HG03159 (cell line): ENCODE data around the gene NTRK2.

ENCODE experiments used
- ATAC-seq: cut with Tn5 transposase; IDR thresholded peaks from one replicate; pipeline ENCODE4 v1.9.1; 2021; ENCODE audit warnings: mild to moderate bottlenecking, moderate library complexity; ENCODE audit not compliant: unreplicated experiment

The NTRK2 gene

DNA sequence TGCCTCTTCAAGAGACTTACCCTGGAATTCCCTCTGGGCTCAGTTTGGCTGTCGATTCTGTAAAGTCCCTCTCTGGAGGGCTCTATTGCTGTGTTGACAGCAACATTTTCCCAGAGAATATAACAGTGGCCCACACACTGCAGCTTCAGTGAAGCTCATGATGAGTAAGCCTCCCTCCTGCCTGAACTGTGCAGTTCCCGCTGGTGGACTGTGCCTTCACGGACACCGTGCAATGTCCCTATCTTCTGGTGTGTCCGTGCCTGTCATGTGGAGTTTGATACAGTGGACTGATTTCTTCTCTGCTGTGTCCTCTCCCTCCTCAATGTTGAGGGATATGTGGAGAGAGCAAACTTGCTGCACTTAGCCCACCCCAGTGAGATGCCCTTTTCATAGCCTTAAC is 109.0 kb downstream of the NTRK2 start:
- no peak for ATAC-seq

DNA sequence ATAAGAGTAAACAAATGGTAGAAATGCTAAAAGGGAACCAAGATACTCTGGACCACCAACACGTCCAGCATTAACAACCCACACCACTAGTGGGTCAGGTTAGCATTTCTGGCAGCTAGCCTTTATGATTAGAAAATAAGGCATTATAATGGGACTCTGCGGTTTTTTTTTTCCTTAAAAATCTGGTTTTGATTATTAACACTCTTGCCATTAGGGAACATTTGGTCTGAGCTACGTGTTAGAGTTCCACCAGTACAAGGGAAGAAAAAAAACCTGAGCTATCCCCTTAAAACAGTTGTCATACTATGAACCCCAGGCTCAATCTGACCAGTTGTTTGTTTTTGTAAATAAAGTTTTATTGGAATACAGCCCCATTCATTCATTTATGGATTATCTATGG is 110.4 kb downstream of the NTRK2 start:
- ATAC-seq = no peak

DNA sequence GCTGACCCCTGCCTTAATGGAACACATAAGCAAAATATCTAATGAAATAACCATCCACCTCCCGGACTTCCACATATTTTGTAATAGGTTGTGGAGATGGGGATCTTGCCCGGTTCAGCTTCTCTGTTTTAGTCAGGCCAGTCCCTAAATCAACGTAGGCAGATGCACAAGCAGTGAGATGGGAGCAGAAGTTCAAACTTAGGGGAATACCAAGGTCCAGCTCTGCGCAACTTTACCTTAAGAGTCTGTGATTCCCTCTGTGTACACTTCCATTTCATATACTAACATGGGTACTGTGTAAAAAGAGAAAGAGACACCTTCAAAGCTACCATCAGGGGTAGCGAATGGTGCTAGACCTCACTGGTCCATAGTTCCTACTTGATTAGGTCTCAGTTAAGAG is 110.9 kb downstream of the NTRK2 start:
- no peak for ATAC-seq

DNA sequence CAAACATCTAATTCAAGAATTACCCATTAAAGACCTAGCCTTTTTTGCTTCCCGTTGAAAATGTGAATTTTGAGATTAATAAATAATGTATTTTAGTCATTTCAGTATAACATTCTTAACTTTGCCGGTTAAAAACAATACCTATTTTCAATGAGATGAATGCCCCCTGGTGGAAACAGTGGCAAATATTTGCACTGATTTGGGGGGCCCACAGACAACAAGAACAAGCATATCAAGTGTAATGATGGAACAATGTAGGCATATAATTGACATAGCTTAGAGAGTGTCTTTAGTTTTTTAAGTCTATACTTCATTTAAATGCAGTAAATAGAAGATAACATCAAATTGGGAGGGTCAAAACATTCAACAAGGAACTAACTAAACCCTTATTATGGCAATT is 111.9 kb downstream of the NTRK2 start:
- no peak for ATAC-seq

DNA sequence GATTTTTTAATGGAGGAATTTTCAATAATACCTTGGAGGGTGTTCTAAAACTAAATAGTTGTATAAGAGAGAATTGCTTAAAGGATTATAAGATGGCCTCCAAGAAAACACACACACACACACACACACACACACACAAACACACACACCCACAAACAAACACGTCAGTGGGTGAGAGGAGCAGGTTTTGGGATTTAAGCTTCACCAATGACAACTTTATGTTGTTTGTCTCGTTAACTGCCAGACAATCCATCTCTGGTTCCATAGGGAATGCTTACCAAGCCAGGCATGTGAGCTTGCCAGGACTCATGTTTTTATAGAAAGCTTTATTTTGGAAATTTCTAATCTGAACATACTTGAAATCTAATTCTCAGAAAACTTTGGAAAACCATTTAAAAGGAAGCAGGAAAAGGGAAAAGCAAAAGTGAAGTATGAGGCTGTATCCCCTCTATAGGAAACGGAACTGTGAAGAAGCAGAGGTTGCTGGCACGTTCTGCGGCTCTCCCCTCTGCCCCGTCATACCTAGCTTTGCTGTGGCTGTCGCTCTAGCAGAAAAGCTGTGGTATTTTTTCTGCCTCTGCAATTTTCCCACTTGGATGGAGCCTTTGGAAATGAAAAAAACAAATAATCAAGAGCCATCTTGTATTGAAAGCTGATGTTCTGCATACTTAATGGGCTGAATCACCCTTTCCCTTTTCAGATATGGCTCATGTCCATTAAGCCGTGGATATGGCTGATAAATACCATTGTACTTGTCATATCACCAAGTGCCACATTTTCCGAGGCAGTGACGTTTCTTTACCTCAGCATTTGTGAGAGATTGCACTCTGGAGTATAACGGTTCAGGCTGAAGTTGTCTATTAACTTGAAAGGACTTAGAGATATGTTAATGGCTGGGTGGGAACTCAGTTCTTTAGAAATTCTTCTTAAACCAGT is 112.7 kb downstream of the NTRK2 start:
- ATAC-seq = no peak

DNA sequence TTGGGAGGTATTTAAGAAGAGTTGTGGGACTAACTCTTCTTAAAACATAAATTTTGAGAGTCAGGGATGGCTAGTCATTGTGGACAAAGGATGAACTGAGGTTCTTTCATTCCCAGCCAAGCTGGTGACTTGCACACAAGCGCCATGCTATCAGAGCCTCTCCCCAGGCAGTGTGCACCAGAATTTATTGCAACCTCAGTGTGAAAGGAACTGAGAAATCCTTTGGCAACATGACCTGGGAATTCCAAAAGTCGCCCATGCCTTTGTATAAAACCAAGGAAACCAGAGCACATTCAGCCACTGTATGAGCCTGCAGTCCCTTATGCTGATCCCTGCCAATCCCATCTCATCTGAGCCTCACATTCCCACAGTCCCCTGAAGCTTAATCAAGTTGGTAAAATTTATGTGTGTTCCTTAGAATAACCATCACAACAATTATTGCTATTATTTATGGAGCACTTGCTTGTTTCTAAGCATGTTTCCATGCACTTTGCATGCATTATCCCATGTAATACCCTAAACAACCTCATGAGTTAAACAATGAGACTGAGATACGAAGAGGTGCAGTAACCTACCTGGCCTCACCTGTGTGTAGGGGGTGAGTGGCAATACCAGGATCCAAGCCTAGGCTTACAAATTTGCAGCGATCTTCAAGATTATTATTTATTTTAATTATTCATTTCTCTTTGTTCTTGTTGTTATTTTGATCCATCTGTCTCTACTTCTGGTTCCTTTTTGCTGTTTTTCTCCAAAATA is 116.4 kb downstream of the NTRK2 start:
- no peak for ATAC-seq

DNA sequence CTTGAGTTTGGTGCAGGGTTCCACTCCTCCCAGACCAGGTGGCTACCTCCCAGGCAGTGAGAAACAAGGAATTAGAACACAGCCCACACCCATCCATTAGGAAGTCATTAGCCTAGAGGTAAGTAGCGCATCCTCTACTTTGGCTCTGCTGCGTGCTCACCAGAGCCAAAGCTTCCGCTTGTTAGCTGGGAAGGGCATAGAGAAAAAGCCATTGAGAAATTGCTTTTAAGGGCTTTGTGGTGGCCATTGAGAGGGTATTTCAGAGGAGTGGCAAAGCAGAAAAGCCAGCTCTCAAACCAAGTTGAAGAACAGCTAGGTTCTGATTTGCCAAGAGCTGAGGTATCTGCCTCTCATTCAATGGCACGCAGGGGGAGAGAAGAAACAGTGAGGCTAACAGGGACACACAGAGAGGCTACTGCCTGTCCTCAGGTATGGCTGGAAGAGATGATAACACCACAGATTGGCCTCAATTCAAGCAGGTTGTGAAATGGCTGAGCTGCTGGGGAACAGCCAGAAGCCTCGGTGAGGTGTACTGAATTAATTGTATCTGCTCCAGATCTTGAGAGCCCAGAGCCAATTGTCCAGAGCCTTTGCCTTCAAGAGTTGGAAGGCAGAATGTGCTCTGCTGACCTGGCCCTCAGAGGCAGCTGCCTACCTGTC is 119.4 kb downstream of the NTRK2 start:
- no peak for ATAC-seq

DNA sequence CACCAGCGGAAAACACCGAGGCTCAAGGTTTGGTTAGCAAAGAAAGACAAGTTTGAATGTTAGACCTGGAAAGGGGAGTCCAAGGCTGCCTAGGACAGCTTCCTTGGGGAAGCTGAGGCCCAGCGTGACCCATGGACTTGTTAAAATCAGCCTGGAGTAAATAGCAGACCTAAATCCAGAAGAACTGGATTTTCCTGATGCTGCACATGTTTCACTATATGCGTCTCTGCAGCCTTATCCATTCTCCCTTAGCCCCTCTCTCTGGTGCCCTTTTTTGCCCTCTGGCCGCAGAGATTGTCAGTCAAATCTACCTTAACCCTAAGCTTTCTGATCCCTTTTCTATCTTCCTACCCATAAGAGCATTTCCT is 119.9 kb downstream of the NTRK2 start:
- ATAC-seq = no peak

DNA sequence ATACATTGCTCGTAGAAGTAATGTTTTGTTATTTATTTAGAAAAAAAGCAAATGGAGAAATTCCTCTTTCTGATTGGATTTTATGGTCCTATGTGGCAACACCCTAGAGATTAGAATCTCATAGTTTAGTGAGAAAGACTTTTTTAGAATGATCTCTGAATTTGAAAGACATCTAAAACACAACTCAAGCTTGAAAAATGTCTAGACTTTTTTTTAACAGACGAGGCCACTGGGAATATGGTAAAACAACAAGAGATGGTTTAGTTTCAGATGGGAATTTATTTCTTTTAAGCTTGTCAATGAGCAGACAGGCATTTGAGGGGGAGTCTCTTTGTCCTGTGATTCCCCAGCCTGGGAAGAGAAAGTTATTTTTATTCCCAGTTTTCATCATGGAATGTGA is 122.1 kb downstream of the NTRK2 start:
- ATAC-seq = no peak

DNA sequence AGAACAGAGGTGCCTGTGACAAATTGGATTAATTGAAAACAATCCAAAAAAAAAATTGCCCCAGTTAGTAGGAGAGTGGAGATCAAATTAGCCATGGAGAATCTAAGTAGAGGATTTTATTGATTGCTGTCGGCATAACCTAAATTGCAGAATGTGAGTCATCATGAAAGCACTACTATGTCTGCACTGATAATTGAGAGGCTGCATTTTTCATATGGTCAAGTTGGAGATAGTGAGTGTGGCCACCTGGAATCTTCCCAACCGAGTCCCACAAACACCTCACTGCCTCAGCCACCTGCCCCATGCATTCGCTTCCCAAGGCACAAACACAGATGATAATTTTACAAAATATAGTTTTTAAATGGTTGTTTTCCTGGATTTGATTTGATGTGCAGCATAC is 123.7 kb downstream of the NTRK2 start:
- no peak for ATAC-seq

DNA sequence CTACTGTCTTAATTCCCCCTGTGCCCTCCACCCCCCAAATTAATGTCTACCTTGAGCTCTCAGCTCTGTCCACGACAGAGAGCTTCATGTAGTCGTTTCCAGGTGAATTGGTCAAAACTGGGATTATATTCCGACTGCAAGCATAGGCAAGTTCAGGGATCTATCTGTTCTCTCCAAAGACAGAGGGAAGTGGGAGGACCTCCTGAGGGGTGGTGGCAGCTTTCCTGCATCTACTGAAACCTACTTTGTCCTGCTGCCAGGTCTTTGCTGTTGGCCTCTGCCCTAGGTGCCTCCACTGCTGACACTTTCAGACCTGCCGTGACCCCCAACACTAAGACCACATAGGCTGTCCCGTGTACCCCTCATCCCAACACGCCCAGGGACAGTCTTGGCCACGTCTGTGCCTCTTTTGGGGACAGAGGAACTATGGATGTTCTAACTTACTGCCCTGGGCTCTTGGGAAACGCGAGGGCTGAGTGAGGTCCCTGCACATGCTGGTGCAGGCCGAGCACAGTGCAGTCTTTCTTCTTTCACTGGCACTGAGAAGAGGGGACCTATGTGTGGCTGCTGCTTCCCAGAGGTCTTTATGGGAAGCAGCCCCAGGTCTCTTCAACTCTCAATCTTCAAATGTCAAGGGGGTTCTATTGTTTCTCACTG is 125.6 kb downstream of the NTRK2 start:
- ATAC-seq = no peak

DNA sequence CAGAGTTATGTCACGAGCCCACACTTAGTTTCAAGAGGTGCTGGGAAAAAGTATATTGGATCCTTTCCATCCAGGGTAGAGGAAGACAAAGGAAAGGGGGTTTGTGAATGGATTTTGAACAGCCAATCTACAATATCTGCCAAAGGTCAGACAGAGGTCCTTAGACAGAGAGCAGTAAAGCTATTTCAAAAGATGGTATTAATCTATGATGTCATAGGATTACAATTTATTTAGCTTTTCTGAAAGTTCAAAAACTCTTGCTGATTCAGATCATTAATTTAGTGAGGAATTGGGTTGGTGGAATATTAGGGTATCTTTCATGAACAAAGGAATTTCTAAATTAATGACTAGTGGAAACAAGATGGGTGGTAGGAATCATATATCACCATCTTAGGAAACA is 126.9 kb downstream of the NTRK2 start:
- no peak for ATAC-seq

DNA sequence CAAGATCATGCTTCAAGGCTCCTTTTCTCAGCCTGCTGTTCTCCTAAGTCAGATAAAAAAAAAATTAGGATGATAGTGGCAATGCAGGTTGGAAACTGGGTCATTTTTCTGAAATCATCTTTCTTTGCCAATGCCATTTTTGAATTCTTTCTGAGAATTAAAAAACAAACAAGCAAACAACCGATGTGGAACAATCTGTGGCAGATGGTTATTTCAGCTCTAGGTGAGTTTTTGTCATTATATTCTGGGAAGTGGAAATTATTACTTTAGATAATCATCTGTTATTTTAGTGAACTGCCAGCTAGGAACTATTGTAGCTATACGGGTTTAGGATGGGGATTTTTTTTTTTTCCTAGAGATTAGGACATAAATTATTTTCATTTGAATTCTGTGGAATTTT is 129.7 kb downstream of the NTRK2 start:
- no peak for ATAC-seq

DNA sequence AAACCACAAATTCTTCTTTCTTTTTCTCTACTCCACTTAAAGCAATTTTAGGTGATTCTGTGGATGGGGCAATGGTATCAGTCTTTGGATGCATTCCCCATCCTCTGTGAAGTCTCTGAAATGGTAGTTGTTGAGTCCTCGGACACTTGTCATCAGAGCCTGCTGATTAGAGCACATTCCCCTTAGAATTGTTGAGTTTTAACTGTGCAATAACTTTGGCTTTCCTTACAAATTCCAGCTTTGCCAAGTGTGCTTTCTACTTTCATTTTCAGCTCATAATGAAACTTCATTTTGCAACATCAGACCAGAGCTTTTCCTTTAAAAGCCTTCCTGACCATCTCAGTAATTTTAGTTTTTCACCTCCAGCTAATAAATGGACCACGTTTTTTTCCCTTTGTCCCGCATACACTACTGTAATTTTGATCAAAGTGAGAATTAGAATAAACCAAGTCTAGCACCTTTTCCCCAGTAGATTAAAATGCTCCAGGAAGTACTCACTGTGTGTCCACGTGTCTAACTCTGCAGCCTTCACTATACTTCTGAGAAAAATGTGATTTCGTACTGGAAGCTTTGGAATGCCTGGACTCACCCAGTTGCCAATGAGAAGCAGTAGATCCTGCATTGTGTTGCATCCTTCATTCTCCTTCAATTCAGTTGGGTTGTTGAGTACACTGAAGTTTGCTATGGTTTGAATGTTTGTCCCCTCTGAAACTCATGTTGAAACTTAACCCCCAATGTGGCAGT is 135.6 kb downstream of the NTRK2 start:
- ATAC-seq = no peak

DNA sequence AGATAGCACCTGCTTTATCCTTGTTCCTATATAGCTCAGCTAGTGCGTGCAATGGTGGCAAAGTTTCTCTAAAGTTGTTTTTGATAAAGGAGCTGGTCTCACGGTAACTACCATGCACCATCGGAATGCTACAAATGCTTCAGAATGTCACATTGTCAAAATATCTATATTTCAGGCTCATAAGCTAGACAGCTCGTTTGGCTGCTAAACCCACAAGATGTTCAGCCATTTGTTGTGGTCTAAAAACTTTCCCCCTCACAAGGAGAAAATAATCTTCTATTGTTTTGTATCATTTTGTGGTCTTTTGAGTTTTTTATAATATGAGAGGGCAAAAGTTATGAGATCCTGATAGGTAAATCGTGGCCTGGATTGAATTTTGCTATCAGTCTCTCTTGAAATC is 137.9 kb downstream of the NTRK2 start:
- no peak for ATAC-seq

DNA sequence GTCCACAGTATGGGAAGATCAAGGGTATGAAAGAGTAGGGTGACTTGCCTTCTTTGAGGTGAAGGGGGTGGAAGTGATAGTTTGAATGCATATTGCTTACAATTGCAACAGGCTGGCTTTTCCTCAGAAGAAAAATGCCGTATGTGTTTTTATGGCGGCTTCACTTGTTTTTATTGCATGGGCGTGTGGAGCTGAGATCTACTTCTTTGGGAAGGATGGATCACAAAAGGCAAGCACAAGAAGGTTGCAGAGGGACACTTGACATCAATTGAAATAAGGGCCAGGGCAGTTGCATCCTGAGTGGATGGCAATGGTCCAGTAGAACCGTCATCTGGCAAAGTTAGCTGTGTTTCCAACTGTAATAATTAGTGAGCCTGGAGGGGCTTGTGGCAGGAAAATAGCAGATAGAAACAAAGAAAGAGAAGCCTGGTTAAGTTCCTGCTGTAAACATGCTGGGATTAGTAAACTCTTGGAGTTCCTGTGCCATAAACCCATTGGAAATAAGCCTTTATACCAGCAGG is 138.4 kb downstream of the NTRK2 start:
- ATAC-seq = no peak

DNA sequence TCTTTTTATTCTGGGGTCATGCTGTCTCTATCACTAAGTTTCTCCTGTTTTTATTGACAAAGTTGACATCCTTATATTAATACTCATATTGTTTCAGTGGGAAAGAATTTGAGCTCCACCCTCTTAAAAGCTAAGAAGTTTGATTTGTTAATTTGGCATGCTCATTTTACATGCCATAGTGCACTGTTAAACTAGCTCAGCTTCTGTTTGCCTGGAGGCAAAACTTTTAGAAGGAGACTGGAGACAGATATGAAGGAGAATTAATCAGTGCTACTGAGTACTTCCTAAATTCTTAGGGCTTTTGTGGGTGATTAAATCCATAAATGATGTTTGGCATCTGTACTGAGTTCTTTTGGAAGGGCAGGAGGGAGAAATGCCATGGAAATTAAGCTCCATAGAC is 138.9 kb downstream of the NTRK2 start:
- no peak for ATAC-seq

DNA sequence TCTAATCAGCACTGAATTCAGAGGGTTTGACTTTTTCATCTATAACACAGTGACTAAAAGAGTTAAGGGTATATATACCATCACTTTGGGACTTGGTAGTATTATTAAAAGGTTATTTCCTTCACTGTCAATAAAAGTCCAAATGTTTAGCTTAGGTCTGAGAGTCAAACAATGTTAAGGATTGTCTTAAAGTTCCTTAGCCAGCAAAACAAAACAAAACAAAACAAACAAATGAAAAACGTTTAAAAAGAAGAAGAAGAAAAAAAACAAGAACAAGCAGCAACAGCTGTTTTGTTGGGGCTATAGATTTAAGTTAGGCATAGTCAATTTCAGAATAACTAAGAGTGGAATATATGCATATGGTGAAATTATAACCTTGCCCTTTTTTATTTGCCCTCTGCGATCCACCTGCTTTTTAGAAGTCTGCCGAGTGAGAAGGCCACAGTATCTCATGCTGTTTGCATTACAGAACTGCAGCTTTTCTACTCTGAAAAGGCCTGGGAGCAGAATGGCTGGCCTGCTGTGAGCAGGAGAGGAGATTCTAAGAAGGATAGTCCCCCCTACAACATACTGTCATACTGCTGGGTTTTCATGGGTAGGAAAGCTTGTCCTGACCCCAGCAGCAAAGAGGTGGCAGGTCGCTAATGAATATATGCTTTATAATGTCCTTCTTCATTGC is 141.7 kb downstream of the NTRK2 start:
- ATAC-seq = no peak

DNA sequence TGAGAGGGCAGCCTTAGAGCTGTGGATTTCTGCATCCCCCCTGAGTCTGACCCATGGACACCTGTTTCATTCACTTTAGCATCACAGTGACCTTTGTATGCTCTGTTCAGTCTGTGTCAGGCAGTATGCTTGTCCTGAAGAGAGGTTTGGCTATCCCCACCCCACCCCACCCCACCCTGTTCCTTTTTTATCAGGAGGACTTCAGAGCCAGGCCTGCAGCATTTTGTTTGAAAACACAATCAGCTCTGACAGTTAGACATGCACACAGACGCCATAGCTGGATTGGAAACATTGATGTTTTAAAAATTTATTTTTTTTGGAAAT is 142.2 kb downstream of the NTRK2 start:
- no peak for ATAC-seq

DNA sequence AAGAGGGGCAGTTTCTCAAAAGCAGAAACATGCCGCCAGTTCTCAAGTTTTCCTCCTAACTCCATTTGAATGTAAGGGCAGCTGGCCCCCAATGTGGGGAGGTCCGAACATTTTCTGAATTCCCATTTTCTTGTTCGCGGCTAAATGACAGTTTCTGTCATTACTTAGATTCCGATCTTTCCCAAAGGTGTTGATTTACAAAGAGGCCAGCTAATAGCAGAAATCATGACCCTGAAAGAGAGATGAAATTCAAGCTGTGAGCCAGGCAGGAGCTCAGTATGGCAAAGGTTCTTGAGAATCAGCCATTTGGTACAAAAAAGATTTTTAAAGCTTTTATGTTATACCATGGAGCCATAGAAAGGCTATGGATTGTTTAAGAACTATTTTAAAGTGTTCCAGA is 142.8 kb downstream of the NTRK2 start:
- no peak for ATAC-seq
